Measurements from ENCODE around the gene RMRP. TPM values are rescaled to one million over a fixed set of nuclear protein-coding genes. Genes with fewer than 3 reads are reported as not detected.

RMRP gene
- total RNA-seq, 4 donors from 2014 or later, result 759 to 4,621 (median 3,503) TPM

DNA sequence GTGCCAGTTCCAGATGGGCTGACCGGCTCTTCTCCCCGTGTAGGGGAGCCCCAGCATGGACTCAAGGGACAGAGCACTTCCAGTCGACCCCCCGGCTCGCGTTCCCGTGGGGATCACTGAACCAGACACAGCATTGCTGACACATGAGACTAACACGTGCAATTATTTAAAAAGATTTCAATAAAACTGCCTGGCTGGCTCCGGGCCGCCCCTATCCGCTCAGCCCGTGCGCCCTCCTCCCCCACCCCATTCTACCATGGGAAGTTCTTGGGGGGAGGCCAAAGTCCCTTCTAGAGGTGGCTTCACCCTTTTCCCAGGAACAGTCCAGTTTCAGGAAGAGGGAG, 48.0 kb downstream of the RMRP start:
- WGBS, 2 donors, result 84 to 89% methylated on average over 6 to 9 of the region's 13 CpGs
- Histone ChIP-seq H3K9me3 (no peaks in the 10 kb centered on the region), H3K4me1 (peaks cover 5 to 22% (median 12%) of the 10 kb centered on the region in 3 donors), H3K27ac (no peak overlapping the region), H3K4me3 (no peak overlapping the region), H3K36me3 (peaks cover 14 to 40% (median 17%) of the 10 kb centered on the region in 3 donors), H3K27me3 (no peaks in the 10 kb centered on the region)
- no peak for DNase-seq
- TF ChIP-seq, protein P1, sequence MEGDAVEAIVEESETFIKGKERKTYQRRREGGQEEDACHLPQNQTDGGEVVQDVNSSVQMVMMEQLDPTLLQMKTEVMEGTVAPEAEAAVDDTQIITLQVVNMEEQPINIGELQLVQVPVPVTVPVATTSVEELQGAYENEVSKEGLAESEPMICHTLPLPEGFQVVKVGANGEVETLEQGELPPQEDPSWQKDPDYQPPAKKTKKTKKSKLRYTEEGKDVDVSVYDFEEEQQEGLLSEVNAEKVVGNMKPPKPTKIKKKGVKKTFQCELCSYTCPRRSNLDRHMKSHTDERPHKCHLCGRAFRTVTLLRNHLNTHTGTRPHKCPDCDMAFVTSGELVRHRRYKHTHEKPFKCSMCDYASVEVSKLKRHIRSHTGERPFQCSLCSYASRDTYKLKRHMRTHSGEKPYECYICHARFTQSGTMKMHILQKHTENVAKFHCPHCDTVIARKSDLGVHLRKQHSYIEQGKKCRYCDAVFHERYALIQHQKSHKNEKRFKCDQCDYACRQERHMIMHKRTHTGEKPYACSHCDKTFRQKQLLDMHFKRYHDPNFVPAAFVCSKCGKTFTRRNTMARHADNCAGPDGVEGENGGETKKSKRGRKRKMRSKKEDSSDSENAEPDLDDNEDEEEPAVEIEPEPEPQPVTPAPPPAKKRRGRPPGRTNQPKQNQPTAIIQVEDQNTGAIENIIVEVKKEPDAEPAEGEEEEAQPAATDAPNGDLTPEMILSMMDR (IDR thresholded peaks at IDR 0.05), result no peak
- TF ChIP-seq POLR2A (IDR thresholded peaks at IDR 0.05), result no peak
- intact Hi-C loops (cut with DNase I), result loop anchor here (10.0 kb wide), 2 partner anchors 75 to 125 kb away; partner anchors contain the start of genes CREB3, TLN1 and TPM2

DNA sequence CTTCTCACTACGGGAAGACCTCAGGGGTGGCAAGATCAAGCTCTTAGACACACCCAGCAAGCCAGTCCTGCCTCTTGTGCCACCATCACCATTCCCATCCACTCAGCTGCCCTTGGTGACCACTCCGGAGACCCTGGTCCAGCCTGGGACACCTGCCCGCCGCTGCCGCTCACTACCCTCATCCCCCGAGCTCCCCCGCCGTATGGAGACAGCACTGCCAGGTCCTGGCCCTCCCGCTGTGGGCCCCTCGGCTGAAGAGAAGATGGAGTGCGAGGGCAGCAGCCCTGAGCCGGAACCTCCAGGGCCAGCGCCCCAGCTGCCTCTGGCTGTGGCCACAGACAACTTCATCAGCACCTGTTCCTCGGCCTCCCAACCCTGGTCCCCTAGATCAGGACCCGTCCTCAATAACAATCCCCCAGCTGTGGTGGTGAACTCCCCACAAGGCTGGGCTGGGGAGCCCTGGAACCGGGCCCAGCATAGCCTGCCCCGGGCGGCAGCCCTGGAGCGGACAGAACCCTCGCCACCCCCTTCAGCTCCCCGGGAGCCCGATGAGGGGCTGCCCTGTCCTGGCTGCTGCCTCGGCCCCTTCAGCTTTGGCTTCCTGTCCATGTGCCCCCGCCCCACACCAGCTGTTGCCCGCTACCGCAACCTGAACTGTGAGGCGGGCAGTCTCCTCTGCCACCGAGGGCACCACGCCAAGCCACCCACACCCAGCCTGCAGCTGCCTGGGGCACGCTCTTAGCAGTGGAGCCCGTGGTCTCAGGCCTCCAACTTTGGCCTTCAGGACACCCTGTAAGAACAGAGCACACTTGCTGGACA, 48.6 kb downstream of the RMRP start:
- Histone ChIP-seq H3K36me3 (peaks cover 14 to 40% (median 17%) of the 10 kb centered on the region in 3 donors), H3K9me3 (no peaks in the 10 kb centered on the region), H3K4me1 (peaks cover 5 to 28% (median 12%) of the 10 kb centered on the region in 3 donors), H3K4me3 (no peak overlapping the region), H3K27me3 (no peaks in the 10 kb centered on the region), H3K27ac (no peak overlapping the region)
- WGBS, 2 donors, result 83 to 91% methylated on average over 14 to 16 of the region's 31 CpGs
- intact Hi-C loops (cut with DNase I), result loop anchor here (10.0 kb wide), 2 partner anchors 76 to 126 kb away; partner anchors contain the start of genes CREB3, TLN1 and TPM2
- no peak for DNase-seq
- TF ChIP-seq, protein P1 (IDR thresholded peaks at IDR 0.05), result no peak
- no peak for TF ChIP-seq POLR2A (IDR thresholded peaks at IDR 0.05)

DNA sequence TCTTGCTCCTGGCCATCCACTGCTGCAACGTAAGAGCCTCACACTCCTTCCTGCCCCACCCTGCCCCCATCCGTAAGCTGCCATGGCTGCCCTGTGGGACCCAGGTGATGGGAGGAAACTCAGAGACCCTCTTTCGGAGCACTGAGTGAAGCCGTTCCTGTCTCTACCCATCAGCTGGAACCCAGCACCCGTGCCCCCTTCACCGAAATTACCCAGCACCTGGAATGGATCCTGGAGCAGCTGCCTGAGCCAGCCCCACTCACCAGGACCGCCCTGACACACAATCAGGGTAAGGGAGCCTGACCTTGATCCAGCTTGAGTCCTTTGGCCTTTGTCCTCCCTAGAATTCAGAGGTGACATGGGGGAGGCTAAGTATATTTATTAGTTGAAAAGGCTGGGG, 49.6 kb downstream of the RMRP start:
- no peaks in the 10 kb centered on the region for H3K27me3 ChIP-seq
- DNase-seq, result no peak
- intact Hi-C loops (cut with DNase I), result loop anchor here (10.0 kb wide), 2 partner anchors 77 to 127 kb away; partner anchors contain the start of genes CREB3, TLN1 and TPM2
- H3K36me3 ChIP-seq, result peaks cover 14 to 40% (median 17%) of the 10 kb centered on the region in 3 donors
- peaks cover 10 to 33% (median 12%) of the 10 kb centered on the region in 3 donors for H3K4me1 ChIP-seq
- TF ChIP-seq POLR2A (IDR thresholded peaks at IDR 0.05), result no peak
- TF ChIP-seq, protein P1 (IDR thresholded peaks at IDR 0.05), result no peak
- WGBS, 2 donors, result 78 to 95% methylated on average over 3 to 4 of the region's 7 CpGs
- H3K9me3 ChIP-seq, result no peaks in the 10 kb centered on the region
- no peak overlapping the region for H3K4me3 ChIP-seq
- H3K27ac ChIP-seq, result no peak overlapping the region

Small RNA genes within 50 kb of the gene (small RNA-seq; reads per million reads assigned to genes)
- gene MIR4667, result 0 to 0.09 (median 0) reads per million in 4 donors
- gene RMRP, result 0 reads per million in 4 donors
- 0 reads per million in 4 donors for gene RN7SL22P

Other genes starting within 250 kb of the RMRP start
- gene RUSC2, start 167.9 kb downstream of the RMRP start, total RNA-seq, result 10 to 100 TPM in 1 of 4 donors, 1 to 10 TPM in 3; 5.1 to 16.0 (median 8.6) TPM
- gene TESK1, start 52.8 kb downstream of the RMRP start, total RNA-seq, result 10 to 100 TPM; 10.1 to 22.1 (median 14.4) TPM
- 1 to 10 TPM in 1 of 4 donors, under 1 TPM in 1, not detected in 2; 0.27 to 1.9 TPM for gene CD72, start 39.6 kb downstream of the RMRP start, total RNA-seq
- 1 to 10 TPM in 3 of 4 donors, under 1 TPM in 1; 0.42 to 4.2 (median 1.5) TPM for gene SIT1, start 7.1 kb downstream of the RMRP start, total RNA-seq
- gene CCDC107, start 273 bp upstream of the RMRP start, total RNA-seq, result 10 to 100 TPM in 3 of 4 donors, 1 to 10 TPM in 1; 6.6 to 19.6 (median 14.2) TPM
- gene ARHGEF39, start 7.2 kb upstream of the RMRP start, total RNA-seq, result 10 to 100 TPM in 1 of 4 donors, 1 to 10 TPM in 3; 1.3 to 17.5 (median 5.1) TPM
- 1 to 10 TPM in 1 of 4 donors, not detected in 3; 2.2 TPM for gene CA9, start 15.9 kb upstream of the RMRP start, total RNA-seq
- gene TPM2, start 31.9 kb upstream of the RMRP start, total RNA-seq, result 1,000 to 10,000 TPM in 1 of 4 donors, 100 to 1,000 TPM in 2, 10 to 100 TPM in 1; 80.8 to 1,148 (median 217) TPM
- gene TLN1, start 74.2 kb upstream of the RMRP start, total RNA-seq, result 100 to 1,000 TPM in 2 of 4 donors, 10 to 100 TPM in 2; 94.7 to 233 (median 112) TPM
- 10 to 100 TPM; 10.5 to 24.2 (median 19.2) TPM for gene CREB3, start 74.6 kb upstream of the RMRP start, total RNA-seq
- 10 to 100 TPM; 14.1 to 61.8 (median 42.0) TPM for gene GBA2, start 91.2 kb upstream of the RMRP start, total RNA-seq
- gene RGP1, start 91.3 kb upstream of the RMRP start, total RNA-seq, result 10 to 100 TPM in 3 of 4 donors, 1 to 10 TPM in 1; 8.0 to 17.5 (median 11.6) TPM
- not detected for gene MSMP, start 96.3 kb upstream of the RMRP start, total RNA-seq
- 10 to 100 TPM in 1 of 4 donors, 1 to 10 TPM in 1, under 1 TPM in 2; 0.08 to 12.2 (median 1.8) TPM for gene NPR2, start 133.6 kb upstream of the RMRP start, total RNA-seq
- not detected for gene SPAG8, start 154.2 kb upstream of the RMRP start, total RNA-seq
- gene HINT2, start 157.0 kb upstream of the RMRP start, total RNA-seq, result 10 to 100 TPM; 13.2 to 34.9 (median 19.5) TPM
- gene FAM221B, start 170.7 kb upstream of the RMRP start, total RNA-seq, result not detected
- gene TMEM8B, start 171.2 kb upstream of the RMRP start, total RNA-seq, result 1 to 10 TPM in 2 of 4 donors, under 1 TPM in 2; 0.35 to 4.8 (median 1.4) TPM
- not detected for gene OR13J1, start 212.4 kb upstream of the RMRP start, total RNA-seq
- gene HRCT1, start 248.2 kb upstream of the RMRP start, total RNA-seq, result 1 to 10 TPM in 1 of 4 donors, under 1 TPM in 1, not detected in 2; 0.70 to 4.6 TPM

Measured in esophagus squamous epithelium (tissue), 5 donors.